Inferior parietal cortex (tissue), 1 donor: Measurements from ENCODE around the gene PRKCE.
"Not testable (repeated sequence)": the region's sequence is repeated elsewhere in the genome, so short reads cannot be mapped to it uniquely, and the experiment has no call there.

Experiments used
- DNase-seq: peaks from one replicate; pipeline ENCODE4 v3.0.0-alpha.2; 2016; ENCODE audit errors: extremely low spot score

PRKCE gene

GRCh38 chr2:45699032-45699658 lies 47.7 kb downstream of the PRKCE start:
- no peak for DNase-seq

GRCh38 chr2:45700407-45701013 lies 49.0 kb downstream of the PRKCE start:
- DNase-seq, result no peak

- no peak for DNase-seq
These were observed 53.8 kb downstream of the PRKCE start for GRCh38 chr2:45705233-45705632.

- no peak for DNase-seq
These were observed 54.6 kb downstream of the PRKCE start for GRCh38 chr2:45706033-45706432.

GRCh38 chr2:45707006-45707405 lies 55.5 kb downstream of the PRKCE start:
- no peak for DNase-seq

GRCh38 chr2:45707661-45708060 lies 56.2 kb downstream of the PRKCE start:
- peak; percentile 55 for DNase-seq

GRCh38 chr2:45708501-45708900 lies 57.0 kb downstream of the PRKCE start:
- no peak for DNase-seq

- DNase-seq, result no peak
These were observed 57.7 kb downstream of the PRKCE start for GRCh38 chr2:45709137-45709536.

GRCh38 chr2:45710468-45710867 lies 59.0 kb downstream of the PRKCE start:
- DNase-seq, result no peak

- DNase-seq, result no peak
These were observed 59.7 kb downstream of the PRKCE start for GRCh38 chr2:45711224-45711623.

GRCh38 chr2:45712570-45712969 lies 61.1 kb downstream of the PRKCE start:
- no peak for DNase-seq

GRCh38 chr2:45713136-45713535 lies 61.7 kb downstream of the PRKCE start:
- no peak for DNase-seq

GRCh38 chr2:45713591-45713990 lies 62.1 kb downstream of the PRKCE start:
- no peak for DNase-seq

- no peak for DNase-seq
These were observed 63.2 kb downstream of the PRKCE start for GRCh38 chr2:45714679-45715078.

- no peak for DNase-seq
These were observed 64.3 kb downstream of the PRKCE start for GRCh38 chr2:45715601-45716379.

- not testable (repeated sequence) for DNase-seq
These were observed 65.0 kb downstream of the PRKCE start for GRCh38 chr2:45716432-45716831.

- DNase-seq, result no peak
These were observed 65.4 kb downstream of the PRKCE start for GRCh38 chr2:45716915-45717314.

GRCh38 chr2:45720210-45720609 lies 68.7 kb downstream of the PRKCE start:
- DNase-seq, result no peak

GRCh38 chr2:45721150-45721549 lies 69.7 kb downstream of the PRKCE start:
- no peak for DNase-seq

GRCh38 chr2:45722477-45722876 lies 71.0 kb downstream of the PRKCE start:
- no peak for DNase-seq

- DNase-seq, result no peak
These were observed 72.4 kb downstream of the PRKCE start for GRCh38 chr2:45723857-45724256.

- DNase-seq, result no peak
These were observed 72.9 kb downstream of the PRKCE start for GRCh38 chr2:45724335-45724734.

- no peak for DNase-seq
These were observed 74.3 kb downstream of the PRKCE start for GRCh38 chr2:45725731-45726130.
